HT1080 (cell line): Measurements from ENCODE around the gene PTPRD. TPM values are rescaled to one million over a fixed set of nuclear protein-coding genes. Genes with fewer than 3 reads are reported as not detected.

Experiments
- DNase-seq: peaks from one replicate; pipeline ENCODE4 v3.0.0-alpha.2; 2015; ENCODE audit warnings: low read depth
- total RNA-seq: library from RNA; depleted of rRNA; stranded (reverse); fragments of >200 nt; shearing (Covaris generic); gene quantifications from 2 replicates; pipeline ENCODE4 v1.2.3, GENCODE V29; 2014

PTPRD gene
- total RNA-seq, 1 experiment from 2014 or later, result 9.6 TPM

GRCh38 chr9:8555762-8556500, 2056.9 kb downstream of the PTPRD start:
- no peak for DNase-seq

GRCh38 chr9:8553444-8553843, 2059.4 kb downstream of the PTPRD start:
- no peak for DNase-seq

- no peak for DNase-seq
These were observed 2060.1 kb downstream of the PTPRD start for GRCh38 chr9:8552732-8553131.

GRCh38 chr9:8549214-8549613, 2063.6 kb downstream of the PTPRD start:
- no peak for DNase-seq

- DNase-seq, result no peak
These were observed 2069.6 kb downstream of the PTPRD start for GRCh38 chr9:8543219-8543618.

- no peak for DNase-seq
These were observed 2070.3 kb downstream of the PTPRD start for GRCh38 chr9:8542537-8542936.

- no peak for DNase-seq
These were observed 2073.1 kb downstream of the PTPRD start for GRCh38 chr9:8539681-8540197.

GRCh38 chr9:8536845-8537244, 2076.0 kb downstream of the PTPRD start:
- no peak for DNase-seq

- DNase-seq, result no peak
These were observed 2078.0 kb downstream of the PTPRD start for GRCh38 chr9:8534828-8535227.

- DNase-seq, result no peak
These were observed 2079.1 kb downstream of the PTPRD start for GRCh38 chr9:8533681-8534080.

GRCh38 chr9:8531826-8532415, 2080.9 kb downstream of the PTPRD start:
- no peak for DNase-seq

- DNase-seq, result no peak
These were observed 2091.7 kb downstream of the PTPRD start for GRCh38 chr9:8521112-8521511.

GRCh38 chr9:8515748-8516147, 2097.1 kb downstream of the PTPRD start:
- no peak for DNase-seq

- DNase-seq, result no peak
These were observed 2098.0 kb downstream of the PTPRD start for GRCh38 chr9:8514760-8515159.

GRCh38 chr9:8508671-8509290, 2104.0 kb downstream of the PTPRD start:
- no peak for DNase-seq

- no peak for DNase-seq
These were observed 2118.2 kb downstream of the PTPRD start for GRCh38 chr9:8494571-8494970.

- no peak for DNase-seq
These were observed 2120.1 kb downstream of the PTPRD start for GRCh38 chr9:8492679-8493078.

- DNase-seq, result no peak
These were observed 2120.8 kb downstream of the PTPRD start for GRCh38 chr9:8492024-8492423.

- no peak for DNase-seq
These were observed 2121.2 kb downstream of the PTPRD start for GRCh38 chr9:8491563-8491962.

- DNase-seq, result peak; percentile 6
These were observed 2123.0 kb downstream of the PTPRD start for GRCh38 chr9:8489835-8490234.

GRCh38 chr9:8486095-8486494, 2126.7 kb downstream of the PTPRD start:
- peak; percentile 44 for DNase-seq

- DNase-seq, result no peak
These were observed 2128.1 kb downstream of the PTPRD start for GRCh38 chr9:8484597-8485191.
